GM23248 (cell line): ENCODE measurements around the gene AK9. TPM values are rescaled to one million over a fixed set of nuclear protein-coding genes. Genes with fewer than 3 reads are reported as not detected.

Experiments used
- DNase-seq: peaks from one replicate; pipeline ENCODE4 v3.0.0-alpha.2; 2015
- H2AFZ ChIP-seq: fragments of 200-600 bp; sonication (generic); 2 replicates; pipeline ENCODE4 v1.6.1; 2016; ENCODE audit warnings: antibody characterized with exemption
- H3F3A ChIP-seq: fragments of 200-600 bp; sonication (generic); 2 replicates; pipeline ENCODE4 v1.6.1; 2016; ENCODE audit warnings: mild to moderate bottlenecking, antibody characterized with exemption, mixed run types; ENCODE audit not compliant: insufficient read depth
- H3K27ac ChIP-seq: fragments of 200-600 bp; sonication (generic); 2 replicates; pipeline ENCODE4 v1.5.1; 2016; ENCODE audit warnings: mild to moderate bottlenecking
- H3K27me3 ChIP-seq: fragments of 200-600 bp; sonication (generic); replicated peaks from 2 replicates; pipeline ENCODE4 v1.6.1; 2016; ENCODE audit warnings: mild to moderate bottlenecking; ENCODE audit not compliant: insufficient read depth
- H3K36me3 ChIP-seq: fragments of 200-600 bp; sonication (generic); 2 replicates; pipeline ENCODE4 v1.6.1; 2016; ENCODE audit warnings: low read depth, mild to moderate bottlenecking
- H3K4me1 ChIP-seq: fragments of 200-600 bp; sonication (generic); 2 replicates; pipeline ENCODE4 v1.6.1; 2016; ENCODE audit warnings: mild to moderate bottlenecking; ENCODE audit not compliant: insufficient read depth
- H3K4me2 ChIP-seq: fragments of 200-600 bp; sonication (generic); one replicate; pipeline ENCODE4 v1.6.1; 2016; ENCODE audit warnings: mild to moderate bottlenecking; ENCODE audit not compliant: unreplicated experiment
- H3K4me3 ChIP-seq: fragments of 200-600 bp; sonication (generic); 2 replicates; pipeline ENCODE4 v1.5.1; 2016; ENCODE audit warnings: mild to moderate bottlenecking
- H3K79me2 ChIP-seq: fragments of 200-600 bp; sonication (generic); 2 replicates; pipeline ENCODE4 v1.6.1; 2016; ENCODE audit warnings: mild to moderate bottlenecking; ENCODE audit not compliant: insufficient read depth
- H3K9ac ChIP-seq: fragments of 200-600 bp; sonication (generic); 2 replicates; pipeline ENCODE4 v1.6.1; 2016; ENCODE audit warnings: mild to moderate bottlenecking
- H3K9me2 ChIP-seq: fragments of 200-600 bp; sonication (generic); 2 replicates; pipeline ENCODE4 v1.6.1; 2016; ENCODE audit warnings: mixed run types, mild to moderate bottlenecking, moderate library complexity; ENCODE audit not compliant: insufficient read depth
- H3K9me3 ChIP-seq: fragments of 200-600 bp; sonication (generic); one replicate; pipeline ENCODE4 v1.6.1; 2017; ENCODE audit warnings: low read depth
- H4K20me1 ChIP-seq: fragments of 200-600 bp; sonication (generic); 2 replicates; pipeline ENCODE4 v1.6.0; 2016; ENCODE audit not compliant: insufficient read depth
- EZH2 ChIP-seq: fragments of 200-600 bp; sonication (generic); IDR thresholded peaks from 2 replicates; pipeline ENCODE4 v1.6.1; 2018; ENCODE audit warnings: antibody characterized with exemption, mild to moderate bottlenecking; ENCODE audit not compliant: insufficient read depth, poor library complexity, severe bottlenecking
- EZH2phosphoT487 ChIP-seq: fragments of 200-600 bp; sonication (generic); IDR thresholded peaks from 2 replicates; pipeline ENCODE4 v1.6.1; 2018; ENCODE audit warnings: antibody characterized with exemption, moderate library complexity, mild to moderate bottlenecking, low read depth; ENCODE audit not compliant: insufficient read depth
- WGBS, 2 experiments: methylation state at CpG; one replicate each; pipeline ENCODE4 v1.1.6; 2015 to 2017; ENCODE audit warnings: low lambda C conversion rate in 2 of 2, low coverage in 1 of 2; ENCODE audit errors: missing lambda C conversion rate in 2 of 2; 5-methylcytosine and 5-hydroxymethylcytosine counted together
- in situ Hi-C: fragments of 300-500 bp; cut with MboI; formaldehyde crosslinking; loops from 2 replicates; pipeline ENCODE4 v1.15.0; 2020
- polyA plus RNA-seq: library from polyadenylated mRNA; unstranded; fragments of >200 nt; fragmentation: Nextera tagmentation; extraction: Ambion mirVana; gene quantifications from 2 replicates; pipeline ENCODE4 v1.2.1, GENCODE V29; 2016
- total RNA-seq: library from RNA; depleted of rRNA; stranded (reverse); fragments of >200 nt; shearing (Covaris generic); gene quantifications from 2 replicates; pipeline ENCODE4 v1.2.3, GENCODE V29; 2014; rRNA removed

Gene AK9
- total and polyA plus RNA-seq, 2 experiments from 2014 or later, result 3.6 to 7.2 TPM

- H3F3A ChIP-seq, result 0 out of 2 replicates have a peak, but pooled peaks cover 4% of the 10 kb centered on the region
- no peaks in the 10 kb centered on the region for H3K9me3 ChIP-seq
- WGBS, 2 experiments, result 92 to 94% methylated on average over 9 of the region's 9 CpGs
- no peak overlapping the region for H3K27ac ChIP-seq
- H3K36me3 ChIP-seq, result peaks cover 2% of the 10 kb centered on the region; the same call in 1 of the 2 replicates
- no peak overlapping the region for H3K4me2 ChIP-seq
- H3K27me3 ChIP-seq, result no peaks in the 10 kb centered on the region
- peak; percentile 23 for DNase-seq
- H2AFZ ChIP-seq, result no peak overlapping the region
- peaks cover 4% of the 10 kb centered on the region; the same call in 1 of the 2 replicates for H3K4me1 ChIP-seq
- in situ Hi-C loops, result no loop called here
- TF ChIP-seq EZH2phosphoT487, result no peak
- no peak for TF ChIP-seq EZH2
- H3K79me2 ChIP-seq, result no peaks in the 10 kb centered on the region
- H3K9me2 ChIP-seq, result no peaks in the 10 kb centered on the region
- no peaks in the 10 kb centered on the region for H4K20me1 ChIP-seq
- H3K4me3 ChIP-seq, result no peak overlapping the region
- no peak overlapping the region for H3K9ac ChIP-seq
These were observed 245.6 kb downstream of the AK9 start for GRCh38 chr6:109445382-109445781.

GRCh38 chr6:109443425-109443950 is 247.5 kb downstream of the AK9 start:
- no peak for DNase-seq
- no peaks in the 10 kb centered on the region for H3K27me3 ChIP-seq
- no peaks in the 10 kb centered on the region for H3K9me2 ChIP-seq
- WGBS, 2 experiments, result 92 to 95% methylated on average over 10 of the region's 10 CpGs
- 0 out of 2 replicates have a peak, but pooled peaks cover 4% of the 10 kb centered on the region for H3F3A ChIP-seq
- peaks cover 10% of the 10 kb centered on the region; the same call in 1 of the 2 replicates for H3K4me1 ChIP-seq
- H3K9me3 ChIP-seq, result no peaks in the 10 kb centered on the region
- TF ChIP-seq EZH2 (no peak), EZH2phosphoT487 (no peak)
- in situ Hi-C loops, result no loop called here
- H3K4me2 ChIP-seq, result no peak overlapping the region
- no peak overlapping the region for H3K27ac ChIP-seq
- H4K20me1 ChIP-seq, result no peaks in the 10 kb centered on the region
- H3K4me3 ChIP-seq, result no peak overlapping the region
- H3K79me2 ChIP-seq, result no peaks in the 10 kb centered on the region
- H3K9ac ChIP-seq, result no peak overlapping the region
- H2AFZ ChIP-seq, result no peak overlapping the region
- H3K36me3 ChIP-seq, result peaks cover 2% of the 10 kb centered on the region; the same call in 1 of the 2 replicates

Other genes with a start within 250 kb of the AK9 start
- gene MICAL1, start 235.4 kb downstream of the AK9 start, total RNA-seq, result 57.8 and 60.6 TPM in 2 replicates
- 25.3 and 26.1 TPM in 2 replicates for gene MICAL1, start 235.4 kb downstream of the AK9 start, polyA plus RNA-seq
- 6.8 and 7.6 TPM in 2 replicates for gene ZBTB24, start 208.0 kb downstream of the AK9 start, total RNA-seq
- gene ZBTB24, start 208.0 kb downstream of the AK9 start, polyA plus RNA-seq, result 3.3 and 4.0 TPM in 2 replicates
- gene FIG4, start 94 bp upstream of the AK9 start, total RNA-seq, result 7.2 and 11.5 TPM in 2 replicates
- gene FIG4, start 94 bp upstream of the AK9 start, polyA plus RNA-seq, result 8.7 and 8.8 TPM in 2 replicates